Suppressor macrophage treated with lipopolysaccharide for 1 hour (primary cell): ENCODE measurements around the gene REN.

Experiments
- DNase-seq, 3 donors: peaks; one replicate each; pipeline ENCODE4 v3.0.0-alpha.2; 2020 to 2022

REN gene

GRCh38 chr1:204152310-204153044, 13.7 kb downstream of the REN start:
- no peak for DNase-seq

- peak; percentile 51 to 72 (median 63) for DNase-seq
Observed at GRCh38 chr1:204151552-204152309, 14.4 kb downstream of the REN start, which contains the start of gene ETNK2. Gene ETNK2, minus strand, starts transcription at chr1:204152044. Its CDS starts 192 bp downstream, at chr1:204151852.

DNA sequence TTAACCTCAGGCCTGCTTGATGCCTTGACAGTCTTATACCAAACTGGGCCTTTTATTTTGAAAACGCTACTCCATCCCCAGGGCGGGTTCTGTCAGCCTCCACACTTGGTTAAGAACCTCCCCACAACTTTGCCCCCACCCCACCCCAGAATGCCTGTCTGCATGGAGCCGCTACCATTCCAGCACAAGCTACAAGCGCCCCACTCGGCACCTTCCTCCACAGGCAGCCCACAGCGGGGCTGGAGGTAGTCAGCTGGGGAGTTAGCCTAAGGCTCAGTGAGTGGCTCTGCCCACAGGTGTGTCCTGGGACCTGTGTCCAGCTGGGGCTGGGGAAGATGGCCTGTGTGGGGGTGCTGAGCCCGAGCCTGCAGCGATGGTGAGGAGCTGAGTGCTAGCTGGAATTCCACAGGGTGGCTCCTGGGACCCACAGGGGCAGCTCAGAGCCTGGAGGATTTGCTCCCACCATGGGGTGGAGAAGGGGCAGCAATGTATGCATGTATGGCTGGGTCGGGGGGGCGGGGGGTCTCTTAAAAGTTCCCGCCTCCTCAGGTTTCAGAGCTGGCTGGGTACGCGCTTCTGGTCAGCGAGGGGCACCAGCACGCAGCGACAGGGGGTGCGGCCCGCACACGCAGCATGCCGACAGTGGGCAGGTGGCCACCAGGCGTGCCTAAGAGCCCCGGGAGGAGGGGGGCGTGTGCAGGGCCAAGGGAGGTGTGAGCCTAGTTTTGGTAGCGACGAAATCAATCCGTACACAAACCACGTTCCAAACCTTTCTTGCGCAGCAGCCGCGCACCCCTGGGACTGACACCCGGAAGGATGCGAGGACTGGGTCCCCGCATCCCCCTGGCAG, 15.2 kb downstream of the REN start:
- no peak for DNase-seq

- DNase-seq, result no peak
Observed at GRCh38 chr1:204149635-204150565, 16.2 kb downstream of the REN start.

GRCh38 chr1:204149107-204149506, 17.0 kb downstream of the REN start:
- DNase-seq, result no peak

DNA sequence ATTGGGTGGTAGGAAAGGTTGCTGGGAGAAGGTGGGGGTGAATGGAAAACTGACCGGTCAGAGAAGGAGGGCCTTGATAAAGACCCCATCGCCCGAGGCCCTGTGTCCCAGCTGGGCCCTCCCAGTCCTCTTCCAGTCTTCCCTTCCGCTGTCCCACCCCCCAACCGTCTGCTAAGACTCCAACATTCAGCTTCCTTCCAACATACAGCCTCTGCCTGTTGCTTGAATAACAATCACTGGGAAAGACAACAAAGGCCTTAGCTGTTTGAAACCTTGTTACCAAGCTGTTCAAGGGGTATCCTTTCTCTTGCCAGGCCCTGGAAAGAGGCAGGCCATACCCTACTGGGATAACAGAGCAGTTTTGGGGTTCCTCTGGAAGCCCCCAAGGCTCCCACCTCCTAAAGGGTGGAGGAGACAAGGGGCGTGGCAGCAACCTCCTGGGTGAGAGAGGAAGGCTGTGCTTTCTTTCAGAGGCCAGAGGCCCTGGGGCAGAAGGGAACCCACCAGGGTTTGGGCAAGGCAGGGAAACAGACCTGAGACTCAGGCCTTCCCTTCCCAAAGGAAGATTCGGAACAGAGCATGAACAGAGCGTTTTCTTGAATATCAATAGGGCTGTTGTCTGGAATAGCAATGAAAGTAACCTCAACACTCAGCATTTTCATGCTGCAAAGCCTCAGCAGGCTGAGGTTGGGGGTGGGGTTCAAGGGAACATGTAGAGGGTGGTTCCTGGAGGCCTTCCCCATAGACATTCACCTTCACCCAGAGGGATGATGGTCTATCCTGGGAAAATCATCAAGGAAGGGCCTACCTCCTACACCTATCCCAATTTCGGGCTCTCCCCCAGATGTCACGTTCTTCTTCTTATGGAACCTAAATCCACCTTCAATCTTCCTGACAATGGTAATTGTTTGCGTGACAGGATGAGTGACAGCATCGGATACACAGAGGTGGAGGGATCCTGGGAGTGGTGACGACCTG, 18.4 kb downstream of the REN start:
- DNase-seq, result no peak

GRCh38 chr1:204146965-204147364, 19.2 kb downstream of the REN start:
- no peak for DNase-seq

DNA sequence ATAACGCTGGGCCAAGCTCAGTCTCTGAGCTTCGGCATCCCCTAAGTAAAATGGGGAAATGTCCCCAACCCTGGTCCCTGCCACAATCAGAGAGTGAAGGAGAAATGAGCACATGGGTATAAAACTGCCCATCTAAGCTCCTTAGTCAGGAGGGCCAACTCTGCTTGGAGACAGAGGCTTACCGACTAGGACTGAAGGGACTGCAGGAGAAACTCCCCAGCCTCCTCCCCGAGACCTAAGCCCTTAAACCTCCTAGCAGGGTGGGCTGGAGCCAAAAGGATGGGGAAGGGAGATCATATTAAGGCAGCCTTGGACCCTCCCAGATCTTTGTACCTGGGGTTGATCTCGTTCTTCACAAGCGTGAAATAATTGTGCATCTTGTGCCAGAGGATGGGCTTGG, 19.8 kb downstream of the REN start:
- DNase-seq, result no peak

DNA sequence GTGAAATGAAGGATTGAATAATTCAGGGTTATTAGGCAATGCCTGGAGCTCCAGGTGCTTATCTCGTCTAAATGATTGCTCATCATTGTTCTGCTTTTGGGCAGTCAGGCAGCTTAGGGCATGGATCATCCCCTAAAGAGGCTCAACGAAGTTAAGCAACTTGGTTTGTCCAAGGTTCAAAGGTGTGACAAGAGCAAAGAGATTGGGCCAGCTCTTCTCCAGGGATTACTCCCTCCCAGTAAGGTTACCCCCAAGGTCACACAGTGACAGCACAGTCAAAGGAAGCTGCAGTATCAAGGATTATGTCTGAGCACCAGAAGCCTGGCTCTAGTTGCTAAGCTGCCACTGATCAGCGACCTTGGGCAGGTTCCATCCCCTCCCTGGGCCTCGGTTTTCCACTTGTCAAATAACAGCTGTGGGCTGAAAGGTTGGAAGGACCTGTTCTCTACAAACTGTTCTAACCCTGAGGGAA, 21.1 kb downstream of the REN start:
- no peak for DNase-seq

DNA sequence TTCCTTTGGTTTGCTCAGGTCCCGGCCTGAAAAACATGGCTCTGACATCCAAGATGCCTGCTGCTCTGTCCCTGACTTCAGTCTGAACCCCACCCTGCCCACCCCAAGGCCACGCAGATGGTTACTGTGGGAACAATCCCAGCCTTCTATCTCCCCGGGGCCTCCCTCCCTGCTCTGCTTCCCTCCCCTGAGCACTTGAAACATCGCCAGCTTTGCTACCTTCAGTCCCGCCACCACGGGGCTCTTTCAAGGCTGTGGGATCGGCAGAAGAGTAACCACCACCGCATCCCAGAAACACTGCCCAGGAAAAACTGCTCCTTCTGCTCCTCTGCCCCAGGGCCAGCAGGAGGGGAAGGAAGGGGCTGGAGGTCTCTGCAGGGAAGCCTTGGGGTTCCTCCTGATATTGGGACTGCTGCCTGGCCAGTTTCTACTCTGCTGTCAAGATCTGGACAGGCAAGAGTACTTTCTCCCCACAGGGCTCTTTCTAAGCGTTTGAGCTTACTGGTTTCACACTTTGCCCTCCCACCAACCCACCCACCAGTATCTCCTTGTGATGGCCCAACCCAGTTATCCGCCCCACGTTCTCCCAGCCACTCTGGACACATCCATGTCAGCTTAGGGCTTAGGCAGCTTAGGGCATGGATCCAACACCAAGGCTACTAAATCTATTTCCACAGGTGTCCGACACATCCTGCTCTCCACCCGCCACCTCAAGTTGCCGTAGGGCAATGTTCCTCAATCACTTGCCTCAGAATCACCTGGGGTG, 22.7 kb downstream of the REN start:
- DNase-seq, result no peak

DNA sequence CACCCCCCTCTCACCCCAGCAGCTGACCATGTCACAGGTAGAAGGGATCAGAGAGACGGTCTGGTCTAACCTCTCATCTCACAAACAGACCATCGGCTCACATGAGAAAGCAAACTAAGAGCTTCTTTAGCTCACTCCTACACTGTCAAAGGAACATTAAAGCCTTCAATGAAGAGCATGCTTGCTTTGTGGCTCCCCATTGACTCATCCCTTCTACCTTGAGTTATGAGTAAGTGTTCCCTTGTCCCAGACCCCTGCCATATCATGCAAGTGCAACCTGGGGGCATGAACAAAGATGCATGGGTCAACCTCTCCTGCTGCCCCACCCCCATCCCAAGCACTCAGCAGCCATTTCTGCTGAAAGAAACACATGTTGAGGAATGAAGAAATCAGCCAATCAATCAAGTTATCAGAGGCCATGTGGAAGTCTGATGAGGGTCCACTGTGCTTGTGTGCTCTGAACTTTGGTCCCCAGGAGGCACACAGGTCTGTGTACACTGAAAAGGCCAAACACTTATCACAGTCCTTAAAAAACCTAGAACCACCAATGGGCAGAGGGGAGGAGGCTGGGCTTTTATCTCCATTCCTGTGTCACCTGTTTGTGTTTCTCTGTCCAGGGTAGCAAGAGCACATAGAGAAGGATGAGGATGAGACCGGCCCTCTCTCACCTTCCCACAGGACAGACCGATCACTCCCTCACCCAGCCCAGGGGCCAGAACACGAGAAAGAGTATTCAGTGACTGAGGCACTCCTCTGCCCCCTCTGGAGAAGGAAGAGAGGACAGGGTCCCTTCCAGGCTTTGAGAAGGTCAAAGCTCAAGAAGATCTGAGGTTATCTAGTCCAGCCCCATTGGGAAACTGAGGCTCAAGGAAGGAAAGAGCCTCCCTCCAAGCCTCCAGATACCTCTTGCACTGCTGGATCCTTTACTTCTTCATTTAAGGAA, 23.8 kb downstream of the REN start:
- DNase-seq, result no peak

DNA sequence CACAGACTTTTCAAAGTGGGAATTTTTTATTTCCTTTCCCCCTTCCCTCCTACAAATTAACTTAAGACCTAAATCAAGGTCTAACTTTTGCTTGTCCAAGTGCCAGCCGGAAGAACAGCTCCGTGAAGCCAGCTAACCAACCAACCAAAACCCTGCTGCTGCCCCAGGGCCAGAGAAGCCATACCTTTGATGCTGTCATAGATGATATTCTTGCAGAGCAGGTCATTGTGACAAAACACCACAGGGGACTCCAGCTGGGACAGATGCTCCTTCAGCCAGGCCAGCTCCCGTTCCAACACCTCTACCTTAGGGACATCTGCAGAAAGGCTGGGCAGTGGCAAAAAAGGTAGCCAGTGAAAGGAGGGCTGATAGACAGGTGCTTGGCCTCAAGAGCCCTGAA, 25.0 kb downstream of the REN start:
- no peak for DNase-seq

DNA sequence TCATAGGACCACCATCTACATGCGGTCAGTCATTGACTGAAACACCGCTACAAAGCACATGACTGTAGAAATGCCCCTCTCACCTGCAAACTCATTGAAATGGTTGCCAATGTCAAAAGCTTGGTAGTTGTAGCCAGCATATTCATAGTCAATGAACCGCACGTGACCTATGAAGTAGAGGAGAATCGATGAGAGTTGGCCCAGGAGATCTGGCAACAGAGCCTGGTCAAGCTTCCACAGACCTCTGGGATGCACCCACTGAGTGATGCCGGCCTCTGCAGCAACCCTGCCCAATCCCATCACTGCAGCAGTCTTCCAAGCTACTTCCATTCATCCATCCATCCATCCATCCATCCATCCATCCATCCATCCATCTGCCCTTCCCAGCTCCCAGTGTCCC, 26.2 kb downstream of the REN start:
- DNase-seq, result no peak

DNA sequence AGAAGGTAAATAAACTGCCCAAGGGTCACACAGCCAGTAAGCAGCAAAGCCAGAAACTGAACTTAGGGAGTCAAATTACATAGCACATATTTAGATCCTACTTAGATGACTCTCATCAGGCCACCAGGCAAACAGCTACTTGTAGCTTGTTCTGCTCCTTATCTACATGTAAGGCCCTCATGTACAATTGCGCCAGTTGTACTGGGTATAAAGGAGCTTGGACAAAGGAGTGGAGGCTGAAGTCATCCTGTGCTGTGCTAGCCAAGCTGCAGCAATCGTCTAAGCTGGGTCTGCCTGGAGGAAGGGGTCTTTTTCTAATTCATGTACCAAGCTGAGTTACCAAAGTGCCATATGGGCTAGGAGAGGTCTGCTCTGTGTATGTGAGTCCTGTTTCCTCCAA, 27.0 kb downstream of the REN start:
- DNase-seq, result no peak

GRCh38 chr1:204136814-204137213, 29.3 kb downstream of the REN start:
- no peak for DNase-seq

- DNase-seq, result no peak
Observed at GRCh38 chr1:204134103-204134502, 32.0 kb downstream of the REN start.

- no peak for DNase-seq
Observed at GRCh38 chr1:204132718-204133117, 33.4 kb downstream of the REN start.

GRCh38 chr1:204131978-204132377, 34.2 kb downstream of the REN start:
- no peak for DNase-seq
